GM23338 (cell line): Measurements from ENCODE around the gene FIG4. TPM values are rescaled to one million over a fixed set of nuclear protein-coding genes. Genes with fewer than 3 reads are reported as not detected.

ENCODE experiments used
- ATAC-seq: fragments of 200-7000 bp; cut with Tn5 transposase; 3 replicates; pipeline ENCODE4 v1.9.1; 2020
- DNase-seq: peaks from one replicate; pipeline ENCODE4 v3.0.0-alpha.2; 2015; ENCODE audit warnings: low spot score
- H2AFZ ChIP-seq: fragments of 200-600 bp; sonication (generic); 2 replicates; pipeline ENCODE4 v1.8.0; 2016; ENCODE audit warnings: antibody characterized with exemption, mild to moderate bottlenecking, moderate library complexity
- H3F3A ChIP-seq: fragments of 200-600 bp; sonication (generic); replicated peaks from 2 replicates; pipeline ENCODE4 v1.8.0; 2017; ENCODE audit warnings: antibody characterized with exemption, mixed run types, low read depth
- H3K27ac ChIP-seq: fragments of 200-600 bp; sonication (generic); 2 replicates; pipeline ENCODE4 v1.6.1; 2016; ENCODE audit warnings: low read depth
- H3K27me3 ChIP-seq: fragments of 200-600 bp; sonication (generic); 2 replicates; pipeline ENCODE4 v1.8.0; 2016; ENCODE audit warnings: mild to moderate bottlenecking, mixed run types, moderate library complexity; ENCODE audit not compliant: insufficient read depth
- H3K36me3 ChIP-seq: fragments of 200-600 bp; sonication (generic); 2 replicates; pipeline ENCODE4 v1.8.0; 2016; ENCODE audit warnings: mild to moderate bottlenecking; ENCODE audit not compliant: insufficient read depth
- H3K4me1 ChIP-seq: fragments of 200-600 bp; sonication (generic); 2 replicates; pipeline ENCODE4 v1.8.0; 2016; ENCODE audit warnings: mild to moderate bottlenecking, moderate library complexity; ENCODE audit not compliant: insufficient read depth
- H3K4me2 ChIP-seq: fragments of 200-600 bp; sonication (generic); 2 replicates; pipeline ENCODE4 v1.7.1; 2017; ENCODE audit warnings: mixed run types
- H3K4me3 ChIP-seq: fragments of 200-600 bp; sonication (generic); 2 replicates; pipeline ENCODE4 v1.6.1; 2016; ENCODE audit warnings: mixed run types
- H3K79me2 ChIP-seq: fragments of 200-600 bp; sonication (generic); replicated peaks from 2 replicates; pipeline ENCODE4 v1.8.0; 2017; ENCODE audit warnings: mild to moderate bottlenecking; ENCODE audit not compliant: insufficient read depth
- H3K9me2 ChIP-seq: fragments of 200-600 bp; sonication (generic); 2 replicates; pipeline ENCODE4 v1.8.0; 2017; ENCODE audit not compliant: insufficient read depth
- H4K20me1 ChIP-seq: fragments of 200-600 bp; sonication (generic); replicated peaks from 2 replicates; pipeline ENCODE4 v1.8.0; 2017; ENCODE audit warnings: mild to moderate bottlenecking; ENCODE audit not compliant: insufficient read depth
- H3K27ac Mint-ChIP-seq: 2 replicates; pipeline ENCODE4 v1.8.0; 2020; ENCODE audit warnings: inconsistent platforms, mild to moderate bottlenecking, moderate library complexity, mixed read lengths
- H3K27me3 Mint-ChIP-seq: 3 replicates; pipeline ENCODE4 v1.8.0; 2022; ENCODE audit warnings: low read depth, mild to moderate bottlenecking, moderate library complexity, mixed read lengths, inconsistent platforms; ENCODE audit not compliant: insufficient read depth, poor library complexity
- H3K36me3 Mint-ChIP-seq: 3 replicates; pipeline ENCODE4 v1.8.0; 2021; ENCODE audit warnings: low read depth, mild to moderate bottlenecking, inconsistent platforms, moderate library complexity, mixed read lengths
- H3K4me1 Mint-ChIP-seq: 3 replicates; pipeline ENCODE4 v1.8.0; 2020; ENCODE audit warnings: mild to moderate bottlenecking, inconsistent platforms, mixed read lengths
- H3K4me3 Mint-ChIP-seq: 3 replicates; pipeline ENCODE4 v1.8.0; 2021; ENCODE audit warnings: moderate library complexity, mild to moderate bottlenecking, inconsistent platforms, mixed read lengths
- H3K9me3 Mint-ChIP-seq: 3 replicates; pipeline ENCODE4 v1.8.0; 2020; ENCODE audit warnings: moderate library complexity, mild to moderate bottlenecking, inconsistent platforms, mixed read lengths
- CREB1 ChIP-seq: fragments of 250-450 bp; sonication (Bioruptor Pico); IDR thresholded peaks from 2 replicates; pipeline ENCODE4 v1.5.0; 2020; ENCODE audit warnings: low read depth, mild to moderate bottlenecking, moderate library complexity
- EZH2 ChIP-seq: fragments of 200-600 bp; sonication (generic); IDR thresholded peaks from one replicate; pipeline ENCODE4 v1.8.0; 2017; ENCODE audit warnings: antibody characterized with exemption, mild to moderate bottlenecking, low read depth; ENCODE audit not compliant: unreplicated experiment
- EZH2phosphoT487 ChIP-seq: fragments of 200-600 bp; sonication (generic); IDR thresholded peaks from one replicate; pipeline ENCODE4 v1.8.1; 2018; ENCODE audit warnings: antibody characterized with exemption; ENCODE audit not compliant: unreplicated experiment
- JUNB ChIP-seq: IDR thresholded peaks from one replicate; pipeline ENCODE4 v1.6.1; 2016; ENCODE audit warnings: antibody characterized with exemption; ENCODE audit not compliant: unreplicated experiment
- NANOG ChIP-seq: IDR thresholded peaks from 2 replicates; pipeline ENCODE4 v1.6.1; 2016; ENCODE audit warnings: antibody characterized with exemption, borderline replicate concordance
- POLR2AphosphoS5 ChIP-seq: IDR thresholded peaks from 2 replicates; pipeline ENCODE4 v1.6.1; 2016; ENCODE audit warnings: antibody characterized with exemption, low read depth
- STAT1 ChIP-seq: IDR thresholded peaks from one replicate; pipeline ENCODE4 v1.6.1; 2016; ENCODE audit warnings: antibody characterized with exemption; ENCODE audit not compliant: unreplicated experiment
- ZNF114 ChIP-seq: fragments of 250-450 bp; sonication (Bioruptor Pico); IDR thresholded peaks from 2 replicates; pipeline ENCODE4 v1.5.0; 2020; ENCODE audit warnings: mild to moderate bottlenecking, moderate library complexity
- ZNF331 ChIP-seq: fragments of 250-450 bp; sonication (Bioruptor Pico); IDR thresholded peaks from 2 replicates; pipeline ENCODE4 v1.5.0; 2020; ENCODE audit warnings: low read depth, mild to moderate bottlenecking, moderate library complexity
- polyA plus RNA-seq: library from polyadenylated mRNA; unstranded; fragments of >200 nt; fragmentation: Nextera tagmentation; extraction: Ambion mirVana; gene quantifications from 2 replicates; pipeline ENCODE4 v1.2.1, GENCODE V29; 2016
- total RNA-seq: library from RNA; depleted of rRNA; stranded (reverse); fragments of >200 nt; shearing (Covaris generic); gene quantifications from 2 replicates; pipeline ENCODE4 v1.2.3, GENCODE V29; 2014
- TF ChIP-seq, protein P1 (sequence below): IDR thresholded peaks from 2 replicates; pipeline ENCODE4 v1.6.1; 2016; ENCODE audit warnings: antibody characterized with exemption
- TF ChIP-seq, protein P2 (sequence below), 2 experiments: fragments of 200-600 bp in 1 of 2; sonication (generic) in 1 of 2; conservative IDR thresholded peaks; 2 replicates each; pipeline versions ENCODE4 v1.5.1 to v1.6.1; 2016 to 2017; ENCODE audit warnings: antibody characterized with exemption in 2 of 2, low read depth in 2 of 2, mild to moderate bottlenecking in 2 of 2, moderate library complexity in 1 of 2
- TF ChIP-seq, protein P3 (sequence below): fragments of 250-450 bp; sonication (Bioruptor Pico); IDR thresholded peaks from 2 replicates; pipeline ENCODE4 v1.5.0; 2020; ENCODE audit warnings: mild to moderate bottlenecking, moderate library complexity
- TF ChIP-seq, protein P4 (sequence below): IDR thresholded peaks from one replicate; pipeline ENCODE4 v1.6.1; 2018; ENCODE audit warnings: antibody characterized with exemption; ENCODE audit not compliant: unreplicated experiment

FIG4 gene
- total and polyA plus RNA-seq, 2 experiments from 2014 or later = 7.0 to 16.9 TPM

DNA sequence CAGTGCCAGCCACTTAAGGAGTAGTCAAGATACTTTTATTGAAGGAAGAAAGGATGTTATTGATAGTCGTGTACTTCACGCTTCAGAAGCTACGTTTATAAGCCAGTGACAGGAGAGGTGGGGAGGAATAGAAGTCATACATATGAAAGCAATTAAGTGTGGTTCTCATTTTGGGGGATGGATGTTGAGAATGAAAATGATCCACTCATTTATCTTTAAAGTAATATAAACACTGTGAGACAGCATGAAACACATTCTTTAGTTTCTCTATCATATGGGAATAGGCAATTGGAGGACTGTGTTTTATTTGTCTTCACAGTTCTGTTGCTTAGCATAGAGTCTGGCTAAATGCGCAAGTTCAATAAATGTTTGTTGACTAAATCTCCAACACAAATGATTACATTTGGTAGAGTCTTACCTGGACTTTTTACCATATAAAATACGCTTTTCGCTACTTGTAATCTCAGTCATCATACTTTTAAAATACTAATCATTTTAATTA is 35.3 kb upstream of the FIG4 start:
- Histone ChIP-seq H3K4me1 (no peaks in the 10 kb centered on the region), H3K27me3 (no peaks in the 10 kb centered on the region), H2AFZ (no peak overlapping the region), H4K20me1 (no peaks in the 10 kb centered on the region), H3K36me3 (no peaks in the 10 kb centered on the region), H3F3A (no peaks in the 10 kb centered on the region), H3K9me2 (no peaks in the 10 kb centered on the region), H3K27ac (no peak overlapping the region), H3K79me2 (no peaks in the 10 kb centered on the region), H3K4me2 (no peak overlapping the region), H3K4me3 (no peak overlapping the region)
- H3K27me3 Mint-ChIP-seq = no peaks in the 10 kb centered on the region
- H3K4me1 Mint-ChIP-seq = no peaks in the 10 kb centered on the region
- no peak for TF ChIP-seq STAT1
- TF ChIP-seq JUNB = no peak
- no peak for TF ChIP-seq CREB1
- TF ChIP-seq POLR2AphosphoS5 = no peak
- TF ChIP-seq, protein P1, sequence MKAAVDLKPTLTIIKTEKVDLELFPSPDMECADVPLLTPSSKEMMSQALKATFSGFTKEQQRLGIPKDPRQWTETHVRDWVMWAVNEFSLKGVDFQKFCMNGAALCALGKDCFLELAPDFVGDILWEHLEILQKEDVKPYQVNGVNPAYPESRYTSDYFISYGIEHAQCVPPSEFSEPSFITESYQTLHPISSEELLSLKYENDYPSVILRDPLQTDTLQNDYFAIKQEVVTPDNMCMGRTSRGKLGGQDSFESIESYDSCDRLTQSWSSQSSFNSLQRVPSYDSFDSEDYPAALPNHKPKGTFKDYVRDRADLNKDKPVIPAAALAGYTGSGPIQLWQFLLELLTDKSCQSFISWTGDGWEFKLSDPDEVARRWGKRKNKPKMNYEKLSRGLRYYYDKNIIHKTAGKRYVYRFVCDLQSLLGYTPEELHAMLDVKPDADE = no peak
- TF ChIP-seq, protein P2, sequence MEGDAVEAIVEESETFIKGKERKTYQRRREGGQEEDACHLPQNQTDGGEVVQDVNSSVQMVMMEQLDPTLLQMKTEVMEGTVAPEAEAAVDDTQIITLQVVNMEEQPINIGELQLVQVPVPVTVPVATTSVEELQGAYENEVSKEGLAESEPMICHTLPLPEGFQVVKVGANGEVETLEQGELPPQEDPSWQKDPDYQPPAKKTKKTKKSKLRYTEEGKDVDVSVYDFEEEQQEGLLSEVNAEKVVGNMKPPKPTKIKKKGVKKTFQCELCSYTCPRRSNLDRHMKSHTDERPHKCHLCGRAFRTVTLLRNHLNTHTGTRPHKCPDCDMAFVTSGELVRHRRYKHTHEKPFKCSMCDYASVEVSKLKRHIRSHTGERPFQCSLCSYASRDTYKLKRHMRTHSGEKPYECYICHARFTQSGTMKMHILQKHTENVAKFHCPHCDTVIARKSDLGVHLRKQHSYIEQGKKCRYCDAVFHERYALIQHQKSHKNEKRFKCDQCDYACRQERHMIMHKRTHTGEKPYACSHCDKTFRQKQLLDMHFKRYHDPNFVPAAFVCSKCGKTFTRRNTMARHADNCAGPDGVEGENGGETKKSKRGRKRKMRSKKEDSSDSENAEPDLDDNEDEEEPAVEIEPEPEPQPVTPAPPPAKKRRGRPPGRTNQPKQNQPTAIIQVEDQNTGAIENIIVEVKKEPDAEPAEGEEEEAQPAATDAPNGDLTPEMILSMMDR (conservative IDR thresholded peaks at IDR 0.05; ENCODE audit: low read depth in 2 of 2) = no peak
- TF ChIP-seq EZH2 = no peak
- TF ChIP-seq ZNF331 = no peak
- no peak for TF ChIP-seq NANOG
- TF ChIP-seq ZNF114 (CRISPR knock-in tag) = no peak
- TF ChIP-seq, protein P3, sequence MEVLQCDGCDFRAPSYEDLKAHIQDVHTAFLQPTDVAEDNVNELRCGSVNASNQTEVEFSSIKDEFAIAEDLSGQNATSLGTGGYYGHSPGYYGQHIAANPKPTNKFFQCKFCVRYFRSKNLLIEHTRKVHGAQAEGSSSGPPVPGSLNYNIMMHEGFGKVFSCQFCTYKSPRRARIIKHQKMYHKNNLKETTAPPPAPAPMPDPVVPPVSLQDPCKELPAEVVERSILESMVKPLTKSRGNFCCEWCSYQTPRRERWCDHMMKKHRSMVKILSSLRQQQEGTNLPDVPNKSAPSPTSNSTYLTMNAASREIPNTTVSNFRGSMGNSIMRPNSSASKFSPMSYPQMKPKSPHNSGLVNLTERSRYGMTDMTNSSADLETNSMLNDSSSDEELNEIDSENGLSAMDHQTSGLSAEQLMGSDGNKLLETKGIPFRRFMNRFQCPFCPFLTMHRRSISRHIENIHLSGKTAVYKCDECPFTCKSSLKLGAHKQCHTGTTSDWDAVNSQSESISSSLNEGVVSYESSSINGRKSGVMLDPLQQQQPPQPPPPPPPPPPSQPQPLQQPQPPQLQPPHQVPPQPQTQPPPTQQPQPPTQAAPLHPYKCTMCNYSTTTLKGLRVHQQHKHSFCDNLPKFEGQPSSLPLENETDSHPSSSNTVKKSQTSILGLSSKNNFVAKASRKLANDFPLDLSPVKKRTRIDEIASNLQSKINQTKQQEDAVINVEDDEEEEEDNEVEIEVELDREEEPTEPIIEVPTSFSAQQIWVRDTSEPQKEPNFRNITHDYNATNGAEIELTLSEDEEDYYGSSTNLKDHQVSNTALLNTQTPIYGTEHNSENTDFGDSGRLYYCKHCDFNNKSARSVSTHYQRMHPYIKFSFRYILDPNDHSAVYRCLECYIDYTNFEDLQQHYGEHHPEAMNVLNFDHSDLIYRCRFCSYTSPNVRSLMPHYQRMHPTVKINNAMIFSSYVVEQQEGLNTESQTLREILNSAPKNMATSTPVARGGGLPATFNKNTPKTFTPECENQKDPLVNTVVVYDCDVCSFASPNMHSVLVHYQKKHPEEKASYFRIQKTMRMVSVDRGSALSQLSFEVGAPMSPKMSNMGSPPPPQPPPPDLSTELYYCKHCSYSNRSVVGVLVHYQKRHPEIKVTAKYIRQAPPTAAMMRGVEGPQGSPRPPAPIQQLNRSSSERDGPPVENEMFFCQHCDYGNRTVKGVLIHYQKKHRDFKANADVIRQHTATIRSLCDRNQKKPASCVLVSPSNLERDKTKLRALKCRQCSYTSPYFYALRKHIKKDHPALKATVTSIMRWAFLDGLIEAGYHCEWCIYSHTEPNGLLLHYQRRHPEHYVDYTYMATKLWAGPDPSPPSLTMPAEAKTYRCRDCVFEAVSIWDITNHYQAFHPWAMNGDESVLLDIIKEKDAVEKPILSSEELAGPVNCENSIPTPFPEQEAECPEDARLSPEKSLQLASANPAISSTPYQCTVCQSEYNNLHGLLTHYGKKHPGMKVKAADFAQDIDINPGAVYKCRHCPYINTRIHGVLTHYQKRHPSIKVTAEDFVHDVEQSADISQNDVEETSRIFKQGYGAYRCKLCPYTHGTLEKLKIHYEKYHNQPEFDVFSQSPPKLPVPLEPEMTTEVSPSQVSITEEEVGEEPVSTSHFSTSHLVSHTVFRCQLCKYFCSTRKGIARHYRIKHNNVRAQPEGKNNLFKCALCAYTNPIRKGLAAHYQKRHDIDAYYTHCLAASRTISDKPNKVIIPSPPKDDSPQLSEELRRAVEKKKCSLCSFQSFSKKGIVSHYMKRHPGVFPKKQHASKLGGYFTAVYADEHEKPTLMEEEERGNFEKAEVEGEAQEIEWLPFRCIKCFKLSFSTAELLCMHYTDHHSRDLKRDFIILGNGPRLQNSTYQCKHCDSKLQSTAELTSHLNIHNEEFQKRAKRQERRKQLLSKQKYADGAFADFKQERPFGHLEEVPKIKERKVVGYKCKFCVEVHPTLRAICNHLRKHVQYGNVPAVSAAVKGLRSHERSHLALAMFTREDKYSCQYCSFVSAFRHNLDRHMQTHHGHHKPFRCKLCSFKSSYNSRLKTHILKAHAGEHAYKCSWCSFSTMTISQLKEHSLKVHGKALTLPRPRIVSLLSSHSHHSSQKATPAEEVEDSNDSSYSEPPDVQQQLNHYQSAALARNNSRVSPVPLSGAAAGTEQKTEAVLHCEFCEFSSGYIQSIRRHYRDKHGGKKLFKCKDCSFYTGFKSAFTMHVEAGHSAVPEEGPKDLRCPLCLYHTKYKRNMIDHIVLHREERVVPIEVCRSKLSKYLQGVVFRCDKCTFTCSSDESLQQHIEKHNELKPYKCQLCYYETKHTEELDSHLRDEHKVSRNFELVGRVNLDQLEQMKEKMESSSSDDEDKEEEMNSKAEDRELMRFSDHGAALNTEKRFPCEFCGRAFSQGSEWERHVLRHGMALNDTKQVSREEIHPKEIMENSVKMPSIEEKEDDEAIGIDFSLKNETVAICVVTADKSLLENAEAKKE = no peak
- TF ChIP-seq, protein P4, sequence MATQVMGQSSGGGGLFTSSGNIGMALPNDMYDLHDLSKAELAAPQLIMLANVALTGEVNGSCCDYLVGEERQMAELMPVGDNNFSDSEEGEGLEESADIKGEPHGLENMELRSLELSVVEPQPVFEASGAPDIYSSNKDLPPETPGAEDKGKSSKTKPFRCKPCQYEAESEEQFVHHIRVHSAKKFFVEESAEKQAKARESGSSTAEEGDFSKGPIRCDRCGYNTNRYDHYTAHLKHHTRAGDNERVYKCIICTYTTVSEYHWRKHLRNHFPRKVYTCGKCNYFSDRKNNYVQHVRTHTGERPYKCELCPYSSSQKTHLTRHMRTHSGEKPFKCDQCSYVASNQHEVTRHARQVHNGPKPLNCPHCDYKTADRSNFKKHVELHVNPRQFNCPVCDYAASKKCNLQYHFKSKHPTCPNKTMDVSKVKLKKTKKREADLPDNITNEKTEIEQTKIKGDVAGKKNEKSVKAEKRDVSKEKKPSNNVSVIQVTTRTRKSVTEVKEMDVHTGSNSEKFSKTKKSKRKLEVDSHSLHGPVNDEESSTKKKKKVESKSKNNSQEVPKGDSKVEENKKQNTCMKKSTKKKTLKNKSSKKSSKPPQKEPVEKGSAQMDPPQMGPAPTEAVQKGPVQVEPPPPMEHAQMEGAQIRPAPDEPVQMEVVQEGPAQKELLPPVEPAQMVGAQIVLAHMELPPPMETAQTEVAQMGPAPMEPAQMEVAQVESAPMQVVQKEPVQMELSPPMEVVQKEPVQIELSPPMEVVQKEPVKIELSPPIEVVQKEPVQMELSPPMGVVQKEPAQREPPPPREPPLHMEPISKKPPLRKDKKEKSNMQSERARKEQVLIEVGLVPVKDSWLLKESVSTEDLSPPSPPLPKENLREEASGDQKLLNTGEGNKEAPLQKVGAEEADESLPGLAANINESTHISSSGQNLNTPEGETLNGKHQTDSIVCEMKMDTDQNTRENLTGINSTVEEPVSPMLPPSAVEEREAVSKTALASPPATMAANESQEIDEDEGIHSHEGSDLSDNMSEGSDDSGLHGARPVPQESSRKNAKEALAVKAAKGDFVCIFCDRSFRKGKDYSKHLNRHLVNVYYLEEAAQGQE = no peak
- no peak for TF ChIP-seq EZH2phosphoT487
- H3K27ac Mint-ChIP-seq = no peak overlapping the region
- no peak overlapping the region for H3K4me3 Mint-ChIP-seq
- H3K9me3 Mint-ChIP-seq = no peaks in the 10 kb centered on the region
- ATAC-seq (no peak), DNase-seq (no peak)
- no peaks in the 10 kb centered on the region for H3K36me3 Mint-ChIP-seq
